ENCODE measurements around the gene NPLOC4. TPM values are rescaled to one million over a fixed set of nuclear protein-coding genes. Genes with fewer than 3 reads are reported as not detected.

Gene NPLOC4
- 40.7 and 58.6 TPM in 2 replicates for total RNA-seq

DNA sequence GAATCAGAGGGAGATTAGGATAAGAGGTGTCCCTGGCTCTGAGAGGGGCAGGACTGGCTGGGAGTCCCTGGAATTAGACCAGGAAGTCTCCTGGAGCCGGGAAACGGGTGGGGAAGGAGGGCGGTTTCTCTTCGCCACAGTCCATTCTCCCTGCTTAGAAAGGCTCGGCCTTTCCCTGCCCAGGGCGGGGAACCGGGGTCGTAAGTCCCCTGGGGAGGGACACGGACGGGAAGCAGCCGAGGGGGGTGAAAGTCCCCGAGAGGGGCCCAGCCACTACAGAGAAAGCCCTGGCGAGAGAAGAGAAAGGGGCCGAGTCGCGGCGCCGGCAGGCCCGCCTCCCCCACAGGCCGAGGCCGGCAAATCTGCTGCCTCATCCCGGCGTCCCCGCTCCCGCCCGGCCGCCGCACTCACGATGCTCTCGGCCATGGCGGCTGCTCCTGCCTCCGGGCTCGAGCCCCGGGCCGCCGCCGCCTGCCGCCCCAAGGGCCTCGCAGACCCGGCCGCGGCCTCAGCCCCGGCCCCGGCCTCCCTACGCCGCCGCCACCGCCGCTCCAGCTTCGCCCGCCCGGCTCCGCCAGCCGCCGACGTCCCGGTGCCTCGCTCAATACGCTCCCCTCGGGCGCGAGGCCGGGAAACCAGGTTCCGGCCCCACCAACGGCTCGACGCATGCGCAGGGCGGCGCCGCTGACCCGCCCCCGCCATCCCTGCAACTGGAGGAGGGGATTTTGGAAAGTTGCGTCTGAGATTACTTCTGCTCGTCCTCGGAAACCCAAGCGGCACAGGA, at the start of gene NPLOC4, which contains the start of gene TSPAN10:
NPLOC4 (minus strand) TSS at position 608 of the 784 bp plus-strand sequence; CDS start at position 426, 182 bp downstream.
TSPAN10 (plus strand) TSS at position 692 of the 784 bp plus-strand sequence. CDS start 5,217 bp downstream, outside the sequence.

GRCh38 chr17:81683584-81684441, 46.9 kb upstream of the NPLOC4 start, which contains the start of the genes ARL16 and HGS:
Gene ARL16, minus strand, starts transcription at chr17:81683797. Its CDS starts 44 bp downstream, at chr17:81683753.
Gene HGS, plus strand, starts transcription at chr17:81684011. Its CDS starts 56 bp downstream, at chr17:81684067.

GRCh38 chr17:81666342-81667191, 29.7 kb upstream of the NPLOC4 start, which contains the start of the genes CCDC137 and OXLD1:
Gene CCDC137, plus strand, starts transcription at chr17:81666737. Its CDS starts 30 bp downstream, at chr17:81666767.
Gene OXLD1, minus strand, starts transcription at chr17:81666605. Its CDS starts 28 bp downstream, at chr17:81666577.

DNA sequence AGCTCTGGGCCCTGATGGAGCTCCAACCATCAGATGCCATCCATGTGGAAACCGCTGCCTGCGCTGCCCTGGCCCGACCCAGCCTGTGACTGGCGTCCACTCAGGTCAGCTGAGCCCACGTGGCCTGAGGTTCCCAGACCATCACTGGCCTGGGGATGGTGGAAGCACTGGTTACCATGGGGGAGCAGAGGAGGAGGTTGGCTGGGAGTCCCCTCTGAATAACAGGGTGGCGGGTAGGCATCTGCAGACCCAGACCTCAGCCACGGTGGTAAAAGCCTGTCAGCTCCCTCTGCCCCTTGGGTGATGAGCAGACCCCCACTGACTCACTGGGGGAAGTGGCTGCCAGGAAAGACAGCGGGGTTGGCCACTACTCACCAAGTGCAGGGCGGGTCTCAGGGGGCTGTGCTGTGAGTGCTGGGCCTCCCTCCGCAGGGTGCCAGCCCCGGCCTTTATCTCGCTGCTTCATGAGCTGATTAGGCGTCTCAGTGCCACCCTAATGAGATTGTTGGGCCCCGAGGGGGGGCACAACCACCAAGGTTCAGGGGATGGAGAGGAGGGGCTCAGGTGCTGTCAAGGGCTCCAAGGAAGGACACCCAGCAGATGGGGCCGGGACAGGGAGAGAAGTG, 19.3 kb upstream of the NPLOC4 start, which contains the start of gene PDE6G:
PDE6G (minus strand) TSS at position 425 of the 626 bp plus-strand sequence. CDS start 3,237 bp downstream, outside the sequence.

DNA sequence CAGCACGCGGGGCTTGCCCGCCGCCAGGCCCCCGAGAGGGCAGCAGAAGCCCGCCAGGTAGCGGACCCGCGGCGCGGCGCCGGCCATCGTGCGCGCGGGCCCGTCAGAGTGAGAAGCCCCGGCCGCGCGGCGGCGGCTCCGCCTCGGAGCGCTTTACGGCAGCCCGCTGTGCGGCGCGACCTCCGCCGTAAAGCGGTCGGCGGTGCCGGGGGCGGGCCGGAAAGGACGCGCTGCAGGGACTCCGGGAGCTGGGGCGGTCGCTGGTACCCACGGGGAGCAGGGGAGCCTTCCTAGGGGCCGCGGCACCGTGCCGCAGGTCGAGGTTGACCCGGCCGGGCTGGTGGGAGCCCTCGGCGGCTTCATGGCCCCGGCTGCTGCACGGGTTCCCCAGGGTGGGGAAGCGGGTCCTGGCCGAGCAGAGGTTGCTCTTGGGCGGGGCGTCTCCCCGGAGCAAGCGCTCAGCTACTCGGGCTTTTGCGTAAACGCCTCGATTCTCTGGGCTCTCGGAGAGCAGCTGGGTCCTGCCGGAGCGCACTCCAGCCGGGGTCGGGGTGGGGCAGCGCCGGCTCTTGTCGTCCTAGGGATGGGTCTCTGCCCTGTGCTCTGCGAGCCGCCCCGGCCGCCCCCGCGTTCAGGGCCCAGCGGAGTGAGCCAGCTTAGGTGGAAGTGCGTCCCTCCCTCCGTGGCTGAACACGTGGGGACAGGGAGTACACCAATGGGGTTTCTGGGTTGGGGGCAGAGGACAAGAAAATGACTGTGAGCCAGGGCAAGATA, 84.5 kb downstream of the NPLOC4 start, which contains the start of gene FAAP100:
FAAP100 (minus strand) TSS at position 110 of the 774 bp plus-strand sequence; CDS start at position 87, 23 bp downstream.

DNA sequence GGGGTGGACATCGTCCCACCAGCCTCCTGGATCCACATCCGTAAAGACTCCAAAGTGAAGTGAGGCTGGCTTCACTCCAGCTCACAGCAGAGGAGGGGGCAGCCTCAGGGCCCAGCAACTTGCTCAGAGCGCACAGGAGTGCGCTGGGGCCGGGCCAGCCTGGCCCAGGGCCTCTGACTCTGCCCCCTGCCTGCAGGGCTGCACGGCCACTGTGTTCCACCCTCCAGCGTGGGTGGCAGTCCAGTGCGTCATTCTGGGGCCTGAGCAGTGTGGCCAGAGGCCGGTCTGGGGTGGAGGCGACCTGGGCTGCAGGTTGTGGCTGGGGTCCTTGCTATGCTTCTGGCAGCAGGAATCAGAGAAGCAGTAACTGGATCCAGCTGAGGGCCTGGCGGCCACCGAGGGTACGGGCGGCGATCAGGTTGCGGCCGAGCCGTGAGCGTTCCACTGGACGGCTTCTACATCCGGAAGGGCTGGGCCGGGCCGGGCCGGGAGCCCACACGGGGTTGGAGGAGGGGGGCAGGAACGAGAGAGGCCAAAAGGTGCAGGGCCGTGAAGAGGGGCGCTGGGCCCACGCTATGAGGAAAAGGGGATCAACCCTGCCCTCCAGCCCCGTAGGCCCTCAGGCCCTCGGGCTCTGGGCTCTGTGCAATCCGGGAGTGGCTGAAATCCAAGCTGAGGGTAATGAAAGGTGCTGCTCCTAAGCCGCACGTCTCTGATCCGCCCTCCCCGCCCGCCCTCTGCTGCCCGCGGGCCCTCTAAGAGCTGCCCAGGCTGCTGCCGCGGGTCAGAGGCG, 109.1 kb downstream of the NPLOC4 start, which contains the start of gene FSCN2:
FSCN2 (plus strand) TSS at position 787 of the 793 bp plus-strand sequence. CDS start 155 bp downstream, outside the sequence.

GRCh38 chr17:81512562-81513371, 124.1 kb downstream of the NPLOC4 start, which contains the start of gene ACTG1:
Gene ACTG1, minus strand, starts transcription at chr17:81512799. Its CDS starts 445 bp downstream, at chr17:81512354.

Other genes starting within 250 kb of the NPLOC4 start
- 4.4 and 5.1 TPM in 2 replicates for gene BAHCC1, start 241.7 kb downstream of the NPLOC4 start, total RNA-seq
- gene ACTG1, start 124.3 kb downstream of the NPLOC4 start, total RNA-seq: 4,208 and 4,624 TPM in 2 replicates
- gene FSCN2, start 108.7 kb downstream of the NPLOC4 start, total RNA-seq: 1.7 and 2.8 TPM in 2 replicates
- 10.1 and 12.9 TPM in 2 replicates for gene FAAP100, start 84.8 kb downstream of the NPLOC4 start, total RNA-seq
- 0.86 and 3.3 TPM in 2 replicates for gene TSPAN10, start 84 bp upstream of the NPLOC4 start, total RNA-seq
- not detected in 2 replicates for gene PDE6G, start 19.4 kb upstream of the NPLOC4 start, total RNA-seq
- gene OXLD1, start 29.5 kb upstream of the NPLOC4 start, total RNA-seq: 37.0 and 39.0 TPM in 2 replicates
- 6.5 and 7.5 TPM in 2 replicates for gene CCDC137, start 29.6 kb upstream of the NPLOC4 start, total RNA-seq
- gene ARL16, start 46.7 kb upstream of the NPLOC4 start, total RNA-seq: 21.5 and 34.0 TPM in 2 replicates
- gene HGS, start 46.9 kb upstream of the NPLOC4 start, total RNA-seq: 57.4 and 64.3 TPM in 2 replicates
- 3.5 and 7.6 TPM in 2 replicates for gene MRPL12, start 66.3 kb upstream of the NPLOC4 start, total RNA-seq
- 2.7 and 5.4 TPM in 2 replicates for gene SLC25A10, start 75.2 kb upstream of the NPLOC4 start, total RNA-seq
- gene GCGR, start 167.0 kb upstream of the NPLOC4 start, total RNA-seq: not detected in 2 replicates
- 96.1 and 97.3 TPM in 2 replicates for gene MCRIP1, start 196.2 kb upstream of the NPLOC4 start, total RNA-seq
- gene PPP1R27, start 197.9 kb upstream of the NPLOC4 start, total RNA-seq: not detected in 2 replicates
- 766 and 822 TPM in 2 replicates for gene P4HB, start 223.4 kb upstream of the NPLOC4 start, total RNA-seq
- 44.2 and 81.2 TPM in 2 replicates for gene ARHGDIA, start 234.2 kb upstream of the NPLOC4 start, total RNA-seq

Data from bronchial smooth muscle cell (primary cell).